Endothelial cell (in vitro differentiated cells): Measurements from ENCODE around the gene ADCY1. TPM values are rescaled to one million over a fixed set of nuclear protein-coding genes. Genes with fewer than 3 reads are reported as not detected.

Experiments
- DNase-seq: peaks from one replicate; pipeline ENCODE4 v3.0.0; 2021; ENCODE audit warnings: low spot score
- H3K27ac Mint-ChIP-seq: one replicate; pipeline ENCODE4 v1.8.0; 2021; ENCODE audit warnings: mixed read lengths, inconsistent platforms; ENCODE audit not compliant: unreplicated experiment
- H3K27me3 Mint-ChIP-seq: one replicate; pipeline ENCODE4 v1.8.0; 2021; ENCODE audit warnings: mild to moderate bottlenecking, moderate library complexity, mixed read lengths, inconsistent platforms; ENCODE audit not compliant: unreplicated experiment
- H3K36me3 Mint-ChIP-seq: one replicate; pipeline ENCODE4 v1.8.0; 2021; ENCODE audit warnings: mild to moderate bottlenecking, low read depth, mixed read lengths, inconsistent platforms; ENCODE audit not compliant: unreplicated experiment
- H3K4me1 Mint-ChIP-seq: one replicate; pipeline ENCODE4 v1.8.0; 2021; ENCODE audit warnings: mild to moderate bottlenecking, mixed read lengths, inconsistent platforms; ENCODE audit not compliant: unreplicated experiment
- H3K4me3 Mint-ChIP-seq: one replicate; pipeline ENCODE4 v1.8.0; 2021; ENCODE audit warnings: mild to moderate bottlenecking, mixed read lengths, inconsistent platforms; ENCODE audit not compliant: unreplicated experiment
- H3K9me3 Mint-ChIP-seq: one replicate; pipeline ENCODE4 v1.8.0; 2021; ENCODE audit warnings: mixed read lengths, inconsistent platforms; ENCODE audit not compliant: unreplicated experiment
- total RNA-seq: library from RNA; stranded (reverse); fragmentation: NEBNext Ultra II Directional; extraction: Animal tissue kit (Norgen Biotek cat#: 25700); gene quantifications from one replicate; pipeline ENCODE4 v1.2.1, GENCODE V29; 2021; ENCODE audit not compliant: unreplicated experiment
- TF ChIP-seq, protein P1 (sequence below): fragments of 200-600 bp; sonication (generic); IDR thresholded peaks from one replicate; pipeline ENCODE4 v1.5.0; 2021; ENCODE audit warnings: antibody characterized with exemption; ENCODE audit not compliant: unreplicated experiment

The ADCY1 gene
- total RNA-seq, 1 donor from 2014 or later = 50.7 TPM

DNA sequence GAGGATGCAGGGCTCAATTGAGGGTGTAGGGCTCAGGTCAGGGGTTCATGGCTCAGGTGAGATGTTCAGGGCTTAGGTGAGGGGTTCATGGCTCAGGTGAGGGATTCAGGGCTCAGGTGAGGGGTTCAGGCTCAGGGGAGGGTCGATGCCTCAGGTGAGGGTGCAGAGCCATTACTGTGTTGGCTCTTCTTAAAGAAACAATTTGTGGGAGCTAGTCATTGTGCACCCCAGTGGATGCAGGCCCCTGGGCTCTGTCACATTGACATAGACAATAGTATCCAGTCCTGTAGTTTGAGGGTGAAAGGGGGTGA, 86.7 kb downstream of the ADCY1 start:
- peaks cover 29% of the 10 kb centered on the region for H3K36me3 Mint-ChIP-seq
- no peak for DNase-seq

GRCh38 chr7:45661302-45661995, 87.3 kb downstream of the ADCY1 start:
- TF ChIP-seq, protein P1, sequence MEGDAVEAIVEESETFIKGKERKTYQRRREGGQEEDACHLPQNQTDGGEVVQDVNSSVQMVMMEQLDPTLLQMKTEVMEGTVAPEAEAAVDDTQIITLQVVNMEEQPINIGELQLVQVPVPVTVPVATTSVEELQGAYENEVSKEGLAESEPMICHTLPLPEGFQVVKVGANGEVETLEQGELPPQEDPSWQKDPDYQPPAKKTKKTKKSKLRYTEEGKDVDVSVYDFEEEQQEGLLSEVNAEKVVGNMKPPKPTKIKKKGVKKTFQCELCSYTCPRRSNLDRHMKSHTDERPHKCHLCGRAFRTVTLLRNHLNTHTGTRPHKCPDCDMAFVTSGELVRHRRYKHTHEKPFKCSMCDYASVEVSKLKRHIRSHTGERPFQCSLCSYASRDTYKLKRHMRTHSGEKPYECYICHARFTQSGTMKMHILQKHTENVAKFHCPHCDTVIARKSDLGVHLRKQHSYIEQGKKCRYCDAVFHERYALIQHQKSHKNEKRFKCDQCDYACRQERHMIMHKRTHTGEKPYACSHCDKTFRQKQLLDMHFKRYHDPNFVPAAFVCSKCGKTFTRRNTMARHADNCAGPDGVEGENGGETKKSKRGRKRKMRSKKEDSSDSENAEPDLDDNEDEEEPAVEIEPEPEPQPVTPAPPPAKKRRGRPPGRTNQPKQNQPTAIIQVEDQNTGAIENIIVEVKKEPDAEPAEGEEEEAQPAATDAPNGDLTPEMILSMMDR = no peak
- no peaks in the 10 kb centered on the region for H3K9me3 Mint-ChIP-seq
- DNase-seq = no peak

More for the DNA sequence above, 86.7 kb downstream of the ADCY1 start:
- Mint-ChIP-seq H3K27ac (peak overlapping the region; percentile 59), H3K9me3 (no peaks in the 10 kb centered on the region), H3K27me3 (peaks cover 17% of the 10 kb centered on the region), H3K4me1 (peaks cover 12% of the 10 kb centered on the region), H3K4me3 (peak overlapping the region; percentile 15)
- TF ChIP-seq, protein P1 = no peak

DNA sequence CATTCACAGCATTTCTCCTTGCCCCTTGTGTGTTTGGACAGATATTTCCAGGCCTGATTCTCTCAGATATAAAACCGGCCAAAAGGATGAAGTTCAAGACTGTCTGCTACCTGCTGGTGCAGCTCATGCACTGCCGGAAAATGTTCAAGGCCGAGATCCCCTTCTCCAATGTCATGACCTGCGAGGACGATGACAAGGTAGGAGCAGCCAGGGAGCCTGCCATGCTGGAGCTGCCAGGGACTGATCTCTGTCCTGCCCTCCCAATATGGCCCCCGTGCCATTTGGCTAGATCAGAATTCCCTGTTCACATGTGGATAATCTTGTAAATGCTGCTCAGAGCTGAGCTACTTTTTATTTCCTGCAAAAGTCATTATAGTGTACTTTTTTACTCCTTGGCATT, 87.8 kb downstream of the ADCY1 start:
- no peak for DNase-seq
- TF ChIP-seq, protein P1 = no peak
- H3K27me3 Mint-ChIP-seq = peaks cover 15% of the 10 kb centered on the region
- no peak overlapping the region for H3K27ac Mint-ChIP-seq
- no peaks in the 10 kb centered on the region for H3K9me3 Mint-ChIP-seq
- peaks cover 12% of the 10 kb centered on the region for H3K4me1 Mint-ChIP-seq
- H3K36me3 Mint-ChIP-seq = peaks cover 29% of the 10 kb centered on the region
- H3K4me3 Mint-ChIP-seq = no peak overlapping the region

More at GRCh38 chr7:45661302-45661995, 87.3 kb downstream of the ADCY1 start:
- H3K36me3 Mint-ChIP-seq = peaks cover 29% of the 10 kb centered on the region
- H3K4me3 Mint-ChIP-seq = no peak overlapping the region
- peaks cover 12% of the 10 kb centered on the region for H3K4me1 Mint-ChIP-seq
- no peak overlapping the region for H3K27ac Mint-ChIP-seq
- H3K27me3 Mint-ChIP-seq = peaks cover 15% of the 10 kb centered on the region

GRCh38 chr7:45662540-45663166, 88.5 kb downstream of the ADCY1 start:
- H3K36me3 Mint-ChIP-seq = peaks cover 29% of the 10 kb centered on the region
- no peak overlapping the region for H3K27ac Mint-ChIP-seq
- TF ChIP-seq, protein P1 = no peak
- no peaks in the 10 kb centered on the region for H3K9me3 Mint-ChIP-seq
- H3K4me3 Mint-ChIP-seq = no peak overlapping the region
- no peak for DNase-seq
- peaks cover 15% of the 10 kb centered on the region for H3K27me3 Mint-ChIP-seq
- peaks cover 12% of the 10 kb centered on the region for H3K4me1 Mint-ChIP-seq

DNA sequence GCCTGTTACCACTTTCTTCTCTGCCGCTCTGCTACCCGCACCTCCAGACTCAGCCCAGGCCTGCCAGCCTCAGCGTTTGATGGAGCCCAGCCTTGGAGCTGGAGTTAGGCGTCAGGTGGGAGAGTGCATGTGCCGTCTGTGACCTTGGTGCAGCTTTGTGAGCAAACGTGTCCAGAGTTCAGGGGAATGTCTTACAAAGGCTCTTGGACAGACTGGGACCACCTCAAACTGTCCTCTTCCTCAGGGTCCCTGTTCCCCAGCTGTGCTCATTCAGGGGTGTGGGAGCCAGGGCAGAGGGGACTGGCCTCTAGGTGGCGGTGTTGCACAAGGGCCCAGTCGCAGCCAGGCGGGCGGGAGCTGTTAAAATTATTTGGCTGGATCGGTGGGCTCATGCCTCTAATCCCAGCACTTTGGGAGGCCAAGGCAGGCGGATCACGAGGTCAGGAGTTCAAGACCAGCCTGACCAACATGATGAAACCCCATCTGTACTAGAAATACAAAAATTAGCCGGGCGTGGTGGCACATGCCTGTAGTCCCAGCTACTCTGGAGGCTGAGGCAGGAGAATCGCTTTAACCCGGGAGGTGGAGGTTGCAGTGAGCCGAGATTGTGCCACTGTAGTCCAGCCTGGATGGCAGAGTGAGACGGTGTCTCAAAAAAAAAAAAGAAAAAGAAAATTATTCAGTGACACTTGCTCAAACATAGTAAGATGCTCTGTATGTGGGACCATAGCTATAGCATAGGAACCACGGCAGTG, 89.2 kb downstream of the ADCY1 start:
- DNase-seq = peak; percentile 58
- Mint-ChIP-seq H3K9me3 (no peaks in the 10 kb centered on the region), H3K36me3 (peaks cover 29% of the 10 kb centered on the region), H3K4me3 (no peak overlapping the region), H3K4me1 (peaks cover 12% of the 10 kb centered on the region), H3K27ac (no peak overlapping the region), H3K27me3 (peaks cover 13% of the 10 kb centered on the region)
- TF ChIP-seq, protein P1 = peak; percentile 72
